ENCODE data around the gene MCM9.

DNA sequence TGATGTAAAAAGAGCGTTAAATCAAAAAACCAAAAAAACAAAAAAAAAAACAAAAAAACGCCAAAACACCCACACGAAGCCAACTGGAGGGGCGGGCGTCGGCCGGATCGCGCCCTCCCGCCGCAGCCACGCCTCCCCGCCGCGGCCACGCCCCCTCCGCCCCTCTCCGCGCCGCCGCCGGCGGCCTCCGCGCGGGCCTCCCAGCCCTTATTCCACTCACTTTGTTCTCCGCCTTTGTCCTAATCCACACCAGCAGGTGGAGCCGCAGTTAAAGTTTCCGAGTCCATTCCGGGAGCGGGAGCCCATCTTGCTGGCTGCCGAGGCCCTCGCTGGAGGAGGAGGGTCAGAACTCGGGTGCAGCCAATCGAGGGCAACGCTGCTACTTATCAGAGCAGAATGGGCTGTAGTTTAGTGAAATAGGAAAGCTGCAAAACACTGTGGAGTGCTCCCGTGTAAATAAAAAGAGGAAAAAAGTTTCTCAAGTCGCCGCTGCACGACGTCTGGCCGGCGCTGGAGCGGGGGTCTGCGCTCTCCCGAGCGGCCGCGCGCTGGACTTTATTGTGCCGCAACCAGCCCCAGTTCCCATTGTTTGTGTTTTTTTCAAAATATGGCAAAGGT is 41.0 kb downstream of the MCM9 start, which contains the start of gene ASF1A:
- TF ChIP-seq, protein P1, sequence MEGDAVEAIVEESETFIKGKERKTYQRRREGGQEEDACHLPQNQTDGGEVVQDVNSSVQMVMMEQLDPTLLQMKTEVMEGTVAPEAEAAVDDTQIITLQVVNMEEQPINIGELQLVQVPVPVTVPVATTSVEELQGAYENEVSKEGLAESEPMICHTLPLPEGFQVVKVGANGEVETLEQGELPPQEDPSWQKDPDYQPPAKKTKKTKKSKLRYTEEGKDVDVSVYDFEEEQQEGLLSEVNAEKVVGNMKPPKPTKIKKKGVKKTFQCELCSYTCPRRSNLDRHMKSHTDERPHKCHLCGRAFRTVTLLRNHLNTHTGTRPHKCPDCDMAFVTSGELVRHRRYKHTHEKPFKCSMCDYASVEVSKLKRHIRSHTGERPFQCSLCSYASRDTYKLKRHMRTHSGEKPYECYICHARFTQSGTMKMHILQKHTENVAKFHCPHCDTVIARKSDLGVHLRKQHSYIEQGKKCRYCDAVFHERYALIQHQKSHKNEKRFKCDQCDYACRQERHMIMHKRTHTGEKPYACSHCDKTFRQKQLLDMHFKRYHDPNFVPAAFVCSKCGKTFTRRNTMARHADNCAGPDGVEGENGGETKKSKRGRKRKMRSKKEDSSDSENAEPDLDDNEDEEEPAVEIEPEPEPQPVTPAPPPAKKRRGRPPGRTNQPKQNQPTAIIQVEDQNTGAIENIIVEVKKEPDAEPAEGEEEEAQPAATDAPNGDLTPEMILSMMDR (IDR thresholded peaks at IDR 0.05; ENCODE audit: insufficient read depth, low read depth, low read length), result peak; percentile 39
- no peak for TF ChIP-seq EZH2 (IDR thresholded peaks at IDR 0.05; ENCODE audit: insufficient read depth, low read length)

All from astrocyte (in vitro differentiated cells and primary cell).